HFF-Myc (cell line): ENCODE data around the gene DGCR8.

Experiments
- DNase-seq: peaks from one replicate; pipeline ENCODE4 v3.0.0-alpha.2; 2011; ENCODE audit warnings: low read depth; ENCODE audit errors: extremely low read depth
- H3K4me3 ChIP-seq: replicated peaks from 2 replicates; pipeline ENCODE4 v1.5.1; 2011; ENCODE audit warnings: low read depth, mild to moderate bottlenecking, control low read depth, low read length
- CTCF ChIP-seq: IDR thresholded peaks from 2 replicates; pipeline ENCODE4 v1.5.1; 2012; ENCODE audit warnings: mild to moderate bottlenecking, low read depth, low read length, control low read depth; ENCODE audit errors: missing control alignments

Gene DGCR8

GRCh38 chr22:20036084-20036482 is 44.0 kb upstream of the DGCR8 start:
- TF ChIP-seq CTCF = no peak
- H3K4me3 ChIP-seq = no peak overlapping the region
- no peak for DNase-seq

GRCh38 chr22:20036535-20037392 is 43.3 kb upstream of the DGCR8 start:
- DNase-seq = no peak
- no peak for TF ChIP-seq CTCF
- H3K4me3 ChIP-seq = no peak overlapping the region

- no peak for DNase-seq
- TF ChIP-seq CTCF = no peak
- no peak overlapping the region for H3K4me3 ChIP-seq
Observed at GRCh38 chr22:20037419-20037818, 42.6 kb upstream of the DGCR8 start.

- no peak for TF ChIP-seq CTCF
- no peak overlapping the region for H3K4me3 ChIP-seq
- no peak for DNase-seq
Observed at GRCh38 chr22:20038574-20038973, 41.5 kb upstream of the DGCR8 start.

- no peak for DNase-seq
- no peak for TF ChIP-seq CTCF
- no peak overlapping the region for H3K4me3 ChIP-seq
Observed at GRCh38 chr22:20039683-20040325, 40.2 kb upstream of the DGCR8 start.

GRCh38 chr22:20040327-20041200 is 39.5 kb upstream of the DGCR8 start:
- no peak overlapping the region for H3K4me3 ChIP-seq
- no peak for TF ChIP-seq CTCF
- DNase-seq = no peak
